Superior temporal gyrus (tissue), 1 donor: ENCODE measurements around the gene PADI3.
A peak's percentile ranks its signal among the peaks of the same experiment; 100 is the strongest.

Source experiments
- DNase-seq: peaks from one replicate; pipeline ENCODE4 v3.0.0-alpha.2; 2016; ENCODE audit errors: extremely low spot score

The PADI3 gene

GRCh38 chr1:17248781-17249180 lies at the start of gene PADI3:
Gene PADI3, plus strand, starts transcription at chr1:17249098. Its CDS starts 40 bp downstream, at chr1:17249138.
- no peak for DNase-seq

- no peak for DNase-seq
Observed at GRCh38 chr1:17199267-17200044, 49.4 kb upstream of the PADI3 start.

GRCh38 chr1:17200246-17200645 lies 48.7 kb upstream of the PADI3 start:
- no peak for DNase-seq

- no peak for DNase-seq
Observed at GRCh38 chr1:17200756-17201155, 48.1 kb upstream of the PADI3 start.

GRCh38 chr1:17201201-17202021 lies 47.5 kb upstream of the PADI3 start:
- DNase-seq: no peak

GRCh38 chr1:17204546-17205440 lies 44.1 kb upstream of the PADI3 start, which contains the start of gene PADI1:
Gene PADI1, plus strand, starts transcription at chr1:17205128. Its CDS starts 90 bp downstream, at chr1:17205218.
- DNase-seq: no peak

- DNase-seq: no peak
Observed at GRCh38 chr1:17205652-17206051, 43.2 kb upstream of the PADI3 start.

- no peak for DNase-seq
Observed at GRCh38 chr1:17206196-17206595, 42.7 kb upstream of the PADI3 start.

- peak; percentile 35 for DNase-seq
Observed at GRCh38 chr1:17207046-17207445, 41.9 kb upstream of the PADI3 start.

GRCh38 chr1:17207540-17207939 lies 41.4 kb upstream of the PADI3 start:
- no peak for DNase-seq

- no peak for DNase-seq
Observed at GRCh38 chr1:17207966-17208418, 40.9 kb upstream of the PADI3 start.

GRCh38 chr1:17208546-17208945 lies 40.4 kb upstream of the PADI3 start:
- no peak for DNase-seq

- no peak for DNase-seq
Observed at GRCh38 chr1:17209430-17209829, 39.5 kb upstream of the PADI3 start.

- DNase-seq: no peak
Observed at GRCh38 chr1:17210176-17210575, 38.7 kb upstream of the PADI3 start.

- no peak for DNase-seq
Observed at GRCh38 chr1:17211377-17211776, 37.5 kb upstream of the PADI3 start.

- DNase-seq: no peak
Observed at GRCh38 chr1:17212009-17212408, 36.9 kb upstream of the PADI3 start.

- DNase-seq: no peak
Observed at GRCh38 chr1:17212487-17213121, 36.3 kb upstream of the PADI3 start.

- no peak for DNase-seq
Observed at GRCh38 chr1:17213148-17213781, 35.6 kb upstream of the PADI3 start.

GRCh38 chr1:17213782-17214148 lies 35.1 kb upstream of the PADI3 start:
- no peak for DNase-seq

GRCh38 chr1:17214876-17215544 lies 33.9 kb upstream of the PADI3 start:
- DNase-seq: no peak
